Measurements from ENCODE around the gene SHISA6.

SHISA6 gene

GRCh38 chr17:11279776-11280344 lies 38.8 kb downstream of the SHISA6 start:
- H3K9me3 ChIP-seq (ENCODE audit: low read length) = 0 out of 2 replicates have a peak, but pooled peaks cover 2% of the 10 kb centered on the region
- H3K4me2 ChIP-seq (ENCODE audit: low read length) = no peak overlapping the region
- H3K9me2 ChIP-seq (ENCODE audit: low read depth, low read length) = no peaks in the 10 kb centered on the region
- no peak overlapping the region for H3K27ac ChIP-seq (ENCODE audit: low read depth, low read length, poor library complexity, severe bottlenecking)
- no peaks in the 10 kb centered on the region for H4K20me1 ChIP-seq (ENCODE audit: insufficient read depth, low read length)
- no peaks in the 10 kb centered on the region for H3K27me3 ChIP-seq (ENCODE audit: insufficient read depth, low read length)
- H3K4me1 ChIP-seq (ENCODE audit: insufficient read depth, low read length, severe bottlenecking) = no peaks in the 10 kb centered on the region
- no peaks in the 10 kb centered on the region for H3K36me3 ChIP-seq (ENCODE audit: insufficient read depth, low read length)
- no peaks in the 10 kb centered on the region for H3K79me2 ChIP-seq (ENCODE audit: insufficient read depth, low read length)
- TF ChIP-seq EZH2 (IDR thresholded peaks at IDR 0.05; ENCODE audit: borderline replicate concordance, low read length) = no peak
- no peak for TF ChIP-seq CTCF (IDR thresholded peaks at IDR 0.05; ENCODE audit: low read length)
- H3K4me3 ChIP-seq (ENCODE audit: low read depth, low read length, poor library complexity, severe bottlenecking) = no peak overlapping the region
- no peak overlapping the region for H3K9ac ChIP-seq (ENCODE audit: low read length)
- no peaks in the 10 kb centered on the region for H3F3A ChIP-seq (ENCODE audit: insufficient read depth, low read length)
- H2AFZ ChIP-seq (ENCODE audit: low read length) = no peak overlapping the region

DNA sequence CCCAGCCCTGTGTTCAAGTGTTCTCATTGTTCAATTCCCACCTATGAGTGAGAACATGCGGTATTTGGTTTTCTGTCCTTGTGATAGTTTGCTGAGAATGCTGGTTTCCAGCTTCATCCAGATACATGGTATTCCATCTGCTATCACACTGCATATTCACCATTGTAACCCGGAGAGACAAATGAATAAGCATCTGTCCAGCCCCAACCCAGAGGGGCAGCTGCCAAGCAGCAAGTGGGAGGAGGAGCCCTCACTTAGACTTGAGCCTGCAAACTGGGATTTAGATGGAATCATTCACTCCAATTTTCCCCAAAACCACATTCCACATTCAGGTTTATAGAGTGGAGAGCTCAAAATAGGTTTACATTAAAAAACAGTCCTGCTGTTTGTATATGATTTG lies 41.6 kb downstream of the SHISA6 start:
- Histone ChIP-seq H3K27ac (ENCODE audit: low read depth, low read length, poor library complexity, severe bottlenecking) (no peak overlapping the region), H3K9ac (ENCODE audit: low read length) (no peak overlapping the region), H4K20me1 (ENCODE audit: insufficient read depth, low read length) (no peaks in the 10 kb centered on the region), H3K36me3 (ENCODE audit: insufficient read depth, low read length) (no peaks in the 10 kb centered on the region), H3K4me1 (ENCODE audit: insufficient read depth, low read length, severe bottlenecking) (no peaks in the 10 kb centered on the region), H3K79me2 (ENCODE audit: insufficient read depth, low read length) (no peaks in the 10 kb centered on the region), H3F3A (ENCODE audit: insufficient read depth, low read length) (no peaks in the 10 kb centered on the region), H2AFZ (ENCODE audit: low read length) (no peak overlapping the region), H3K9me3 (ENCODE audit: low read length) (0 out of 2 replicates have a peak, but pooled peaks cover 2% of the 10 kb centered on the region), H3K4me3 (ENCODE audit: low read depth, low read length, poor library complexity, severe bottlenecking) (no peak overlapping the region), H3K27me3 (ENCODE audit: insufficient read depth, low read length) (no peaks in the 10 kb centered on the region), H3K4me2 (ENCODE audit: low read length) (no peak overlapping the region), H3K9me2 (ENCODE audit: low read depth, low read length) (no peaks in the 10 kb centered on the region)
- TF ChIP-seq EZH2 (IDR thresholded peaks at IDR 0.05; ENCODE audit: borderline replicate concordance, low read length) = no peak
- no peak for TF ChIP-seq CTCF (IDR thresholded peaks at IDR 0.05; ENCODE audit: low read length)

DNA sequence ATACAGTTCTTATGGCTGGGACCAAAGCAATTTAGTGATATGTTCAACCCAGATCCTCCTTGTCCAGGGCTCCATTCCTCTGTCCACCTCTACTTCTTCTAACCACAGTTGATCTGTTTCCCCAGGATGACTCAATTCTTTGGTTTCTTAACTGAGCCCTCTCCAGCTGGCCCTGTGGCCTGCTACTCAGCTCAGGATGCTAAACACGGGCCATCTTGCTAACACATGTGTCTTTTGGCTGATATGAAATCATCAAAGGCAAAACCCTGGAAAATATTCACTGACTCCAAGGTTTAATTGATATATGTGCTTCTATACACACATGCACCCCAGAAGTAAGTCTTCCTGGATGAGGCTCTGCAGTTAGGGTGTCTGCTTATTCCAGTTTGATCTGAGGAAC lies 43.8 kb downstream of the SHISA6 start:
- H3K4me3 ChIP-seq (ENCODE audit: low read depth, low read length, poor library complexity, severe bottlenecking) = no peak overlapping the region
- H3K36me3 ChIP-seq (ENCODE audit: insufficient read depth, low read length) = no peaks in the 10 kb centered on the region
- no peak overlapping the region for H3K9ac ChIP-seq (ENCODE audit: low read length)
- TF ChIP-seq EZH2 (IDR thresholded peaks at IDR 0.05; ENCODE audit: borderline replicate concordance, low read length) (no peak), CTCF (IDR thresholded peaks at IDR 0.05; ENCODE audit: low read length) (no peak)
- no peaks in the 10 kb centered on the region for H3F3A ChIP-seq (ENCODE audit: insufficient read depth, low read length)
- H3K4me2 ChIP-seq (ENCODE audit: low read length) = no peak overlapping the region
- no peaks in the 10 kb centered on the region for H3K27me3 ChIP-seq (ENCODE audit: insufficient read depth, low read length)
- H3K9me2 ChIP-seq (ENCODE audit: low read depth, low read length) = no peaks in the 10 kb centered on the region
- no peaks in the 10 kb centered on the region for H3K4me1 ChIP-seq (ENCODE audit: insufficient read depth, low read length, severe bottlenecking)
- 0 out of 2 replicates have a peak, but pooled peaks cover 2% of the 10 kb centered on the region for H3K9me3 ChIP-seq (ENCODE audit: low read length)
- no peak overlapping the region for H2AFZ ChIP-seq (ENCODE audit: low read length)
- no peaks in the 10 kb centered on the region for H3K79me2 ChIP-seq (ENCODE audit: insufficient read depth, low read length)
- H4K20me1 ChIP-seq (ENCODE audit: insufficient read depth, low read length) = no peaks in the 10 kb centered on the region
- H3K27ac ChIP-seq (ENCODE audit: low read depth, low read length, poor library complexity, severe bottlenecking) = no peak overlapping the region
